Esophagus (tissue), 2 donors: ENCODE data around the gene DENND6B. TPM values are rescaled to one million over a fixed set of nuclear protein-coding genes. Genes with fewer than 3 reads are reported as not detected.

Experiments used
- H3K27ac ChIP-seq, 2 donors: one replicate each; pipeline ENCODE4 v1.5.1; 2013; ENCODE audit warnings: low read depth in 2 of 2, mild to moderate bottlenecking in 2 of 2, inconsistent platforms in 1 of 2, low read length in 1 of 2, moderate library complexity in 1 of 2
- H3K27me3 ChIP-seq, 2 donors: one replicate each; pipeline ENCODE4 v1.6.1; 2013; ENCODE audit warnings: low read length in 2 of 2, control low read depth in 1 of 2, mild to moderate bottlenecking in 1 of 2; ENCODE audit not compliant: insufficient read depth in 2 of 2, control insufficient read depth in 1 of 2
- H3K36me3 ChIP-seq, 2 donors: one replicate each; pipeline ENCODE4 v1.6.1; 2013; ENCODE audit warnings: low read length in 1 of 2; ENCODE audit not compliant: control insufficient read depth in 2 of 2, insufficient read depth in 2 of 2
- H3K4me1 ChIP-seq, 2 donors: one replicate each; pipeline ENCODE4 v1.6.1; 2013; ENCODE audit warnings: low read length in 1 of 2; ENCODE audit not compliant: control insufficient read depth in 2 of 2, insufficient read depth in 2 of 2
- H3K4me3 ChIP-seq, 2 donors: one replicate each; pipeline ENCODE4 v1.5.1; 2013; ENCODE audit warnings: low read length in 2 of 2, mild to moderate bottlenecking in 2 of 2, low read depth in 1 of 2, moderate library complexity in 1 of 2
- H3K9me3 ChIP-seq, 2 donors: one replicate each; pipeline ENCODE4 v1.6.1; 2013; ENCODE audit warnings: mild to moderate bottlenecking in 2 of 2, low read depth in 1 of 2, low read length in 1 of 2, moderate library complexity in 1 of 2; ENCODE audit not compliant: control insufficient read depth in 2 of 2, insufficient read depth in 1 of 2
- WGBS, 2 donors: extraction: QIAGEN DNeasy Blood & Tissue Kit; methylation state at CpG; one replicate each; pipeline ENCODE4 v1.1.7; 2013; 5-methylcytosine and 5-hydroxymethylcytosine counted together
- polyA plus RNA-seq, 2 donors: library from polyadenylated mRNA; stranded (reverse); fragments of 200-250 nt; gene quantifications; one replicate each; pipeline ENCODE4 v1.2.3, GENCODE V29; 2013
- donor health status: healthy with polysubstance abuse.
- donor health status: Bipolar disorder and iron deficiency.

The DENND6B gene
- polyA plus RNA-seq, 2 donors = 2.4 to 6.8 TPM

DNA sequence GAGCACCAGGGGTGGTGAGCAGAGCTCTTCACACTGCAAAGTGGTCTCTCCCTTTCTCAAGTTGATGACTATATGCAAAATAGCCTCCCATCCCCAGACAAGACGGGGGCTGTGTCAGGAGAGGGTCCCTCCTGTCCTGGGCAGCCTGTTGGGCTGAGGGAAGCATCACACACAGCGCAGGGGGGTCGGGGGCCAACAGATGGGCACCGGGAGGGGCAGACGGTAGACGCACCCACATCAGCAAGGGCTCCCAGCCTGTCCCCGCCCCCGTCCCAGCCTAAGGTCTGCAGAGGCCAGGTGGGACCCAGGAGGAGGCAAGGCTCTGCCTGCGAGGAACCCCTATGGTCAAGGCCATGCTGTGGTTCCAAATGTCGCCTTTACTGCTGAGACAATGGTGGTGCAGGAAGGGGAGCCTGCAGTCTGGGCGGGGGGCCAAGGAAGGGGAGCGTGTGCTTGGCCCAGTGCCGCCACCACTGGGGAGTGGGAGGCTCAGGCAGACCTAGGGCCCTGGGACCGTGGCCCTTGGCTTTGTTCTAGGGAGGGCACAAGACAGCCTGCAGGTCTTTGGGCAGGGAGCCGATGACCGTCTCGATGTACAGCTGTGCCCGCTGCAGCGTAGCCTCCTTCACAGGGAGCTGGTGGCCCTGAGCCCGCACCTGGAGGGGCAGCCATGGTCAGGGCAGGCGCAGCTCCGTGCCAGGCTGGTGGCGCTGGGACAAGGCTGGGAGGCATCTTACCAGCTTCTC is 15.0 kb downstream of the DENND6B start:
- H3K36me3 ChIP-seq = no peaks in the 10 kb centered on the region
- H3K4me3 ChIP-seq = no peak overlapping the region
- H3K4me1 ChIP-seq = peaks cover 0 to 5% of the 10 kb centered on the region in 2 donors
- WGBS, 2 donors = 88 to 90% methylated on average over 23 of the region's 23 CpGs
- no peaks in the 10 kb centered on the region for H3K27me3 ChIP-seq
- no peak overlapping the region for H3K27ac ChIP-seq
- H3K9me3 ChIP-seq = no peaks in the 10 kb centered on the region

- Histone ChIP-seq H3K27ac (no peak overlapping the region), H3K9me3 (no peaks in the 10 kb centered on the region), H3K4me1 (peaks cover 0 to 5% of the 10 kb centered on the region in 2 donors), H3K4me3 (no peak overlapping the region), H3K36me3 (no peaks in the 10 kb centered on the region), H3K27me3 (no peaks in the 10 kb centered on the region)
- WGBS, 2 donors = 88 to 90% methylated on average over 16 of the region's 16 CpGs
Observed at GRCh38 chr22:50310949-50311444, 15.8 kb downstream of the DENND6B start.

DNA sequence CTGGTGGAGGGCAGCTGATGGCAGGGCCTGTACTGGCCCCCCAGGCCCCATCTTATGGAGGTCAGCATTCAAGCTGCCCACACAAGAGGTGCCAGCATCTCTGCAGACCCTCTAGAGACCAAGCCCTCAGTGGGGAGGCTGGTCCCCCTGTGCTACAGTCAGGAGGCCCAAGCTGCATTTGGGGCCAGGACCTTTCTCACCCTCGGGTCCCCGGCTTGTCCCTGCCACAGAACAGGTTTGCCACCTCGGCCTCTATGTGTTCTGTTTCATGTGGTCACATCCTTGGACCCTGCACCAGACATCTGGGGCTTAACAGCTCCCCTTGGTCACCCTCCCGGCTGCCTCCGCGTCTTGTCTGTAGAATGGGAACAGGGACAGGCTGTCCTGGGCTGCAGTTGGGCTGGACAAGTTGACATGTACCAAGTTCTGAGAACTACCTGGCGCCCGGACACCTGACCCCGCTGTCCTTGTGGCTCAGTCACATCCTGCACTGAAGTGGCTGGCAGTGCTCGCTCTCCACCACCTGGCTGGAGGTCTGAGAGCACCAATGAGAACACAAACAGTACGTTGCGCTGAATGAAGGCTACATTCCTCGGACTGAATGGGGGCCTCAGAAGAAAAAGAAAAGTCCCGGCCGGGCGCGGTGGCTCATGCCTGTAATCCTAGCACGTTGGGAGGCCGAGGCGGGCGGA is 16.6 kb downstream of the DENND6B start:
- H3K9me3 ChIP-seq = no peaks in the 10 kb centered on the region
- no peak overlapping the region for H3K27ac ChIP-seq
- no peaks in the 10 kb centered on the region for H3K36me3 ChIP-seq
- 87% methylated on average over 20 to 21 of the region's 21 CpGs for WGBS, 2 donors
- H3K4me3 ChIP-seq = no peak overlapping the region
- H3K27me3 ChIP-seq = no peaks in the 10 kb centered on the region
- H3K4me1 ChIP-seq = peaks cover 0 to 8% of the 10 kb centered on the region in 2 donors

DNA sequence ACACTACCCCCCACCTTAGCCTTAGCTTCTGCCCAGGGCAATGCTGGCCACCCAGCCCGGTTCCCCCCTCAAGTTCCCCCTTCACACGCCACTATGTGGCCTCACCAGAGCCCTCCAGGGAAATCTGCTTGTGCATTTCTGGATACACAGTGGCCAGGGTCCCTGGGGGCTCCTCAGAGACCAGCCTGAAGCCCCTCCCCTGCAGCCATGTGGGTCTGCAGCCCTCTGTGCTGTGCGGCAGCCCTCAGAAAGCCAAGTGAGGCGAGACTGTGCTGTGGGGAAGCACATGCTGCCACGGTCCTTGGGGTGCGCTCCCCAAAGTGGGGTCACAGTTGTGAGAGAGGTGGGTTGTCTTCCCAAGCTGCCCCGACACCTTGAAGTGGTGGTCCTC is 17.2 kb downstream of the DENND6B start:
- no peak overlapping the region for H3K4me3 ChIP-seq
- 81 to 82% methylated on average over 7 of the region's 7 CpGs for WGBS, 2 donors
- H3K4me1 ChIP-seq = peaks cover 2 to 13% of the 10 kb centered on the region in 2 donors
- H3K27ac ChIP-seq = peak overlapping the region in 1 of 2 donors; percentile 17
- no peaks in the 10 kb centered on the region for H3K27me3 ChIP-seq
- H3K36me3 ChIP-seq = no peaks in the 10 kb centered on the region
- no peaks in the 10 kb centered on the region for H3K9me3 ChIP-seq

DNA sequence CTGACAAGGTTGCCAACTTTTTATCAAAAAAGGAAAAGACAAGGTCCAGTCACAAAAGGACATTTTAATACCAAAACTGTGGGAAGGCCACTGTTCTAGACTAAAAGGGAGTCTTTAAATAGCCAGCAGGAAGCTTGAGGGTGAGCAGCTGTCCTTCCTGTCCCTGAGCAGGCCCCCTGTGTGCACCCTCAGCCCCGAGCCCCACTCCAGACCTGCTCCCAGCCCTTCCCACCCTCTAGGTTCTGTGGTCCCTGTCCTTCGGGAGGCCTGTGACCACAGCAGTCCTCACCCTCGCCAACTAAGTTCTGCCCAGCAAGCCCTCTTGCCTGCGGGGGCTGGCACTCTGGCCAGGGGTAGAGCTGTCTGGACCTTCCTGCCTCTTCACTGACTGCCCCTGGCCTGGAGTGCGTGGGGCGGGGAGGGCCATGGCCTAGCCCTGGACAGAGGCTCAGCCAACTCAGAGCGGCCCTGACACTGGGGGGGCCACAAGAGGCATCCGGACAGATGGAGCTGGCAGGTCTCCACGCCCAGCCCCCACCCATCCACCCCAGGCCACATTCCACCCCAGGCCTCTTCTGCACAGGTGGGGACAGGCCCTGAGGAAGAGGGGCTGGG is 17.7 kb downstream of the DENND6B start:
- peak overlapping the region; percentile 56 to 81 for H3K27ac ChIP-seq
- H3K4me1 ChIP-seq = peaks cover 5 to 16% of the 10 kb centered on the region in 2 donors
- H3K27me3 ChIP-seq = no peaks in the 10 kb centered on the region
- no peaks in the 10 kb centered on the region for H3K9me3 ChIP-seq
- 60 to 64% methylated on average over 6 to 9 of the region's 9 CpGs for WGBS, 2 donors
- H3K36me3 ChIP-seq = peaks cover 0 to 1% of the 10 kb centered on the region in 2 donors
- H3K4me3 ChIP-seq = no peak overlapping the region

DNA sequence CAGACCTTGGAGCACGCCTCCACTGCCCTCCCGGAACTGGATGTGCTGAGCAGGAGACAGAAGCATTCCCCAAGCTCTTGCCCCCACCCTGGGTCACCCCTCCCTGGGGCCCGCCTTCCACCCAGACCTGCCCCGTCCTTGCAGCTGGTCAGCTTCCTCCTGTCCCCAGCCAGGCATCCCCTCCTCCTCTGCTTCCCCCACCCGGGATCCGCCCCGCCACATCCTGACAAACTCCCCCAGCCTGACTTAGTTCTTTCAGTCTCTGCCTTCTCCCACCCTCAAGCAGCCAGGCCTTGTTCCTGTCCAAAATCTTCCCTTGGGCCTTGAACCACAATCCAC is 18.2 kb downstream of the DENND6B start:
- Histone ChIP-seq H3K4me1 (peaks cover 10 to 21% of the 10 kb centered on the region in 2 donors), H3K36me3 (peaks cover 0 to 3% of the 10 kb centered on the region in 2 donors), H3K27ac (peak overlapping the region; percentile 81 to 83), H3K9me3 (no peaks in the 10 kb centered on the region), H3K4me3 (no peak overlapping the region), H3K27me3 (no peaks in the 10 kb centered on the region)
- 45 to 60% methylated on average over 7 of the region's 7 CpGs for WGBS, 2 donors

DNA sequence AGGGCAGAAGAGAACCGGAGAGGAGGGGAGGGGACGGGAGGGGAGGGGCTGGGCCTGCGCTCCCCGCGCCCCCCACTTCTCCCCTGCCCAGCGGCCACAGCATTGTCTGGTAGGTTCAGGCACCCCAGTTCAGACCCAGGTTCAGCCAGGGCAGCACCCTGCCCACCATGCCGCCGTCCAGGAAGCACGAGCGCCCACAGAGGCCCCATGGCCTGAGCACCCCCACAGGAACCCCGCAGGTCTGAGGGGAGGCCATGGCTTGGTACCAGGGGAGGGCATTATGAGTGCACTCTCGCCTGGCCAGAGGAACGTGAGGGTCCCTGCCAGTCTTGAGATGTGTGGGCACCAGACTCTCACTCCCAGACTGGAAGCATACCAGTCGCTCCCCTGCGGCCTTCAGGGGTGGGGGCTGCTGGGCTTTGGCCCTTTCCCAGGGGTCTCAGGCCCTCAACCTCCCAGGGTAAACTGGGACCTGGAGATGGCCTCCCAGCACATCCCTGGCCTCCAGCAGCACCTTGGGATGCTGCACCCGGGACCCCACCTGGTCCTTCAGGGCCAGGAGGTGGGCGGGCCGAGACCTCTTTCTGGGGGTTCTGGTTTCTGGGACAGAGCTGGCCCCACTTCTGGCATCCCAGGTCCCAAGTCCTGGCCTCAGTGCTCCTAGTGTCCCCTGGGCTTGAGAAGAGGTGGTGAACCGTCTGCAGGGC is 18.8 kb downstream of the DENND6B start:
- Histone ChIP-seq H3K9me3 (no peaks in the 10 kb centered on the region), H3K36me3 (peaks cover 0 to 5% of the 10 kb centered on the region in 2 donors), H3K27ac (peak overlapping the region; percentile 81 to 83), H3K4me1 (peaks cover 16 to 27% of the 10 kb centered on the region in 2 donors), H3K4me3 (no peak overlapping the region), H3K27me3 (no peaks in the 10 kb centered on the region)
- 33 to 54% methylated on average over 14 to 19 of the region's 19 CpGs for WGBS, 2 donors

- Histone ChIP-seq H3K4me1 (peaks cover 23 to 37% of the 10 kb centered on the region in 2 donors), H3K27ac (peak within 1 kb of the TSS; percentile 92 to 98), H3K9me3 (no peaks in the 10 kb centered on the region), H3K36me3 (peaks cover 0 to 12% of the 10 kb centered on the region in 2 donors), H3K27me3 (no peaks in the 10 kb centered on the region), H3K4me3 (peak within 1 kb of the TSS; percentile 92 to 96)
- WGBS, 2 donors = 1% methylated on average over 84 to 100 of the region's 105 CpGs
Observed at GRCh38 chr22:50306753-50307749, 19.8 kb downstream of the DENND6B start, which contains the start of gene PLXNB2. Gene PLXNB2 (minus strand): TSS chr22:50307646. CDS start chr22:50290584, 17,062 bp downstream.
